Measurements from ENCODE around the gene POLR2J3.
"Not testable (repeated sequence)": the region's sequence is repeated elsewhere in the genome, so short reads cannot be mapped to it uniquely, and the experiment has no call there.

POLR2J3 gene

DNA sequence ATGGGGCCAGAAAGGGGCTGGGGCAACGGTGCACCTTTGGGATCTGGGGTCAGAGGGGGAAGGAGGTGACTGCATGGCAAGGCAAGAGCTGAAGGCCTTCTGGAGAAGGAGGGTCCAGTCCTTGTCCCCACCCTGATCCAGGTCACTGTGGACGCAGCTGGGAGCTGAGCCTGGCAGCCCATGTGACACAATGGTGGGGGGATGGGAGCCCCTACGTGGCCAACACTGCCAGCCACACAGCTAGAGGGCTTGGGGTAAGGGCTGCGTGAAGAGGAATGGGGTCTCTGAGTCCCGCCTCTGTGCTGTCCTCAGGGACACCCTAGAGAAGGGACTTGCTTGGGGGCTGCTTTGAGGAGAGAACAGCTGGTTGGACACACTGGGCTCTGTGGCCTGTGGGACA lies 9.3 kb upstream of the POLR2J3 start:
- DNase-seq, result not testable (repeated sequence)

DNA sequence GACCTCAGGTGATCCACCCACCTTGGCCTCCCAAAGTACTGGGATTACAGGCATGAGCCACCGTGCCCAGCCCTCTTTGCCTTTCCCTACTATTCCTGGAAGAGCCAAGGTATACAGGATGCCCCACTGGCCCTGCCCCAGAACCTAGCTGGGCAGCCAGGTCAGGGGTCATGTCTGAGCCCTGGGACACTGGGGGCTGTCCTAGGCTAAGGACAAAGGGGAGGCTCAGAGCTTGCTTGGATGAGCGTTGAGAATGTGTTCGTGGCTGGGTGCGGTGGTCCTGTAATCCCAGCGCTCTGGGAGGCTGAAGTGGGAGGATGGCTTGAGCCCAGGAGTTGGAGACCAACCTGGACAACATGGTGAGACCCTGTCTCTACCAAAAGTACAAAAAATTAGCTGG lies 6.1 kb upstream of the POLR2J3 start:
- not testable (repeated sequence) for DNase-seq

DNA sequence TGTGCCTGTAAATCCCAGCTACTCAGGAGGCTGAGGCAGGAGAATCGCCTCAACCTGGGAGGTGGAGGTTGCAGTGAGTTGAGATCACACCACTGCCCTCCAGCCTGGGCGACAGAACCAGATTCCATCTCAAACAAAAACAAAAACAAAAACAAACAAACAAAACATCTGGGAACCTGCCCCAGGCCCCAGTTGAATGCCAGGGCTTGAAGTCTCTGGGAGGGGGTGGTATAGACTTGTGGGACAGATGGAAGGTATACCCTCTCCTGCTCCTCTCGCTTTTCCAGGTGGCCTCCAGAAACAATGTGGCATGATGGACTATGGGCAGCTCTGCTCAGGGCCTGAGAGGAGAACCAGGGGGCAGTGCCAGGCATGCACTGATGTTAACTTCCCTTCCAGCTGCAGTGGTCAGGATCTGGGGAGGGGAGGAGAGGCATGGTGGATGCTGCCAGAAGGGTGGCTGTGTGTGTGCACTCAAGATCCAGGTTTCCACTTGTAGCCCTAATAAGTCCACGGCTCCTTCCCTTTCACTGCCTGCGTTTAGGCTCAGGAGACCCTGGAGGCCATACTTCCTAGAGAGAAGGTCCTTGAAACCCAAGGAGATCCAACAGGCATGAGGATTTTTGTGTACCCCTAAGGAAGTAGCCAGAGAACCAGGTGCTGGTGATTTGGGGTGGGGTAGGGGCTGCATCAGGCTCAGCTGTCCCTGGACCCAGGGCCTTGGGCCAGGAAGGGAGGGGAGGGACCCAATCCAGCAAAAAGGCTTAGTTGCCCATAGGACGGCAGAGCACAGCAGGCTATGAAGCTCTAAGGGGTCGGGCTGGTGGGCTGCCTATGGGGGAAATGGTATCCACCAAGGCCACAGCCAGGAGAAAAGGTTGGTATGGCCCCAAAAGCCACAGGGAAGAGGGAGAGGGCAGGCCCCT lies 5.2 kb upstream of the POLR2J3 start:
- not testable (repeated sequence) for DNase-seq

DNA sequence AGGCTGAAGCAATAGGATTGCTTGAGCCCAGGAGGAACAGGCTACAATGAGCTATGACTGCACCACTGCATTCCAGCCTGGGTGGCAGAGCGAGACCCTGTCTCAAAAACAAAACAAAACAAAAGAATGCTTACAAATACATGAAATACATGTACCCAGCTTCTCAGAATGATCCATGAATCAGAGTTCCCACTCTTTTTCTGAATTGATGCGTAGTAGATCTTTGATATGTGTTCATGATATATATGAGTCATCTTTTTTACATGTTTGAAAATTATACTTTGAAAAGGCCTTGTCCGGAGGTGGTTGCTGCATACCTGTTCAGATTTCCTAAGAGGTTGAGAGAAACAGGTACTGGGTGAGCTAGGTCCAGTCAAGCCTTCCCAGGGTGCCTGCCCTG lies 4.0 kb upstream of the POLR2J3 start:
- not testable (repeated sequence) for DNase-seq

DNA sequence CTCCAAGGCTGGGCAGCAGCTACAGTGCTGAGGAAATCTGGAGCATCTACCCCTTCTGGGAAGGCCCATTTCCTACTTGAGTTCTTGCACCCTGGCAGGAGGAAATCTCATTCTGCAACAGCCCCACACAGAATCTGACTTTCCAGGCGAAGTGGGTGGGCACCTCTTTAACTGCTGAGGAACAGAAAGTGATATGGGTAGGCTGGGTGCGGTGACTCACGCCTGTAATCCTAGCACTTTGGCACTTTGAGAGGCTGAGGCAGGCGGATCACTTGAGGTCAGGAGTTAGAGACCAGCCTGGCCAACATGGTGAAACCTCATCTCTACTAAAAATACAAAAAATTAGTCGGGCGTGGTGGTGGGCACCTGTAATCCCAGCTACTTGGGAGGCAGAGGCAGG lies 2.2 kb upstream of the POLR2J3 start:
- not testable (repeated sequence) for DNase-seq

DNA sequence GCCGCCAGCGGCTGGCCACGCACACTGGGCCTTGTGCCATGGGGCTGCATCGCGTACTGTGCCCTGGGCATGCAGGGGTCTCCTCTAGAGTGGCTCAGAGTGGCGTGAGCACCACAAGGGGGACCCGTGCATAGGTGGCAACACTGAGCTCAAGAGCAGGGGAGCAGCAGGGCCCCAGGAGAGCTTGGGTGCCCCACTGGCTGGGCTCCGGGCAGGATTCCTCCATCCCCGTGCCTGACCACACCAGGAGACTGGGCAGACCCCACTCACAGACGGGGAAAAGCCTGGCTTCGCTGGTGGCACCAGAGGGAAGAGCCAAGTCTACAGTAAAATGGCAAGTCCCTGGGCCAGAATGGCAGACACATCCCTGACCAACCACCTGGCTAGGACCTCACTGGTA lies 3.8 kb downstream of the POLR2J3 start:
- DNase-seq, result not testable (repeated sequence)

DNA sequence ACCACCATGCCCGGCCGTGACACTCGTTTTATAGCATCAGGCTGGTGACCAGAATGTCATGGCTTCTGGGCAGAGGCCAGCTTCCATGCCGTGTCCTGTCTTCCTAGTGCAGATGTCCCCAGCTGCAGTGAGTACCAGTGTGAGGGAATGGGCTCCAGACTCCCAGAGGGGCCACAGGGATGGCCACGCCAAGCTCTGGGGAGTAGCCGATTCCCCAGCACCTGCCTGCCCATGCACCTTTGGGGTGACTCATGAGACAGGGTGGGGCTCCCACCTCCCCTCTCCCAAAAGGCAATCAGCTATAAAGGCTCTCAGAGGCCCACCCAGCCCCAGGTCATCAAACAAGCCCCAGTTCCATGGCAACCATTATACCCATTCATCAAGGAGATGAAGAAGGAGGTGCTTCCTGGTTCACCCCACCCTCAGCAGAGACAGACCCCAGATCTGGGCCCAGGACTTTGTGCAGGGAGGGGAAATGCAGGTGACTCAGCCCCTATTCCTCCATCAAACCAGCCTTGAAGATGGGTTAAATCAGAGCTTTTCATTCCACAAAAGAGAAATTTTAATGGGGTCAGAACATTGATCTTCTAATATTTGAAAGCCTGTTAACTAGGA lies 21.5 kb downstream of the POLR2J3 start, which contains the start of gene SPDYE2:
Gene SPDYE2 (plus strand): TSS at position 419 of the 615 bp plus-strand sequence. CDS start 2,030 bp downstream, outside the sequence.
- not testable (repeated sequence) for DNase-seq

DNA sequence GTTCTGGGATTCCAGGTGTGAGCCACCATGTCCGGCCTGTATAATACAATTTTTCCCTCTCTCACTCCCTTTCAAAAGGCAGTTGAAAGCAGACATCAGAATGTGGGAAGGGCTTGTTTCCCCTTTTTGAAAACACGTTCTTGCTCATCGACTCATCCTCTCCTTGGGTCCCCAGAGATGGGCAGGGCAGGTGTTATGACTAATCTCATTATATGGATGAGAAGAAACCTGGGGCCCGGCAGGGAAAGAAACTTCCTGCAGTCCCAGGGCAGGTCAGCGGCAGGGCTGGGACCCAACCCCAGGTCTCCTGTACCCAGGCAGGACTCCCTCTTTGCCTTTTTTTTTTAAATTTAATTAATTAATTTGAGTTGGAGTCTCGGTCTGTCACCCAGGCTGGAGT lies 26.0 kb downstream of the POLR2J3 start:
- DNase-seq, result not testable (repeated sequence)

DNA sequence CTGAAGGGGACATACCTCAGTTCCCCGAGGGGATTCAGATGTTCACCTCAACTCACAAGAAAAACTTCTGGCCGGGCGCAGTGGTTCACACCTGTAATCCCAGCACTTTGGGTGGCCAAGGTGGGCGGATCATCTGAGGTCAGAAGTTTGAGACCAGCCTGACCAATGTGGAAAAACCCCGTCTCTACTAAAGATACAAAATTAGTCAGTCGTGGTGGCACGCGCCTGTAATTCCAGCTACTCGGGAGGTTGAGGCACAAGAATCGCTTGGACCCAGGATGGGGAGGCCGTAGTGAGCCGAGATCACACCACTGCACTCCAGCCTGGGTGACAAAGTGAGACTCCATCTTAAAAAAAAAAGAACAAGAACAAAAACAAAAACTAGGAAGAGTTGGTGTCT lies 27.1 kb downstream of the POLR2J3 start:
- not testable (repeated sequence) for DNase-seq

DNA sequence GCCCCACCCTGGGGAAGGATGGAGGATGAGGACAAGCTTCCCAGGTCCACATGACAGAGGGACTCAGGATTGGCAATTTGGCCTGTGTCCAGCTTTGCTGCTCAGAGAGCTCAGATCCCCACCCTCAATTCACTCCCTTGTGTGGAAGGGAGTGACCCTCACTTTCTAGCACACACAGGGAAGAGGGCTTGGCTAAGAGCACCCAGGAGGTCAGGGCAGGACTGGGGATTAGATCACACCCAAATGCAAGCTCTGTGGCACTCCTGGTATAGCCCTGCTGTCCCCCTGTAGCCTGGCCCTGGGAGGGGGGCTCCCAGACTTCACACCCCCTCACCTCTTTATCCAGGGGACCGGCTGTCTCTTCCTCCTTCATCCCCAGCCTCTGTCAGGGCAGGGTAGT lies 28.0 kb downstream of the POLR2J3 start:
- DNase-seq, result not testable (repeated sequence)

DNA sequence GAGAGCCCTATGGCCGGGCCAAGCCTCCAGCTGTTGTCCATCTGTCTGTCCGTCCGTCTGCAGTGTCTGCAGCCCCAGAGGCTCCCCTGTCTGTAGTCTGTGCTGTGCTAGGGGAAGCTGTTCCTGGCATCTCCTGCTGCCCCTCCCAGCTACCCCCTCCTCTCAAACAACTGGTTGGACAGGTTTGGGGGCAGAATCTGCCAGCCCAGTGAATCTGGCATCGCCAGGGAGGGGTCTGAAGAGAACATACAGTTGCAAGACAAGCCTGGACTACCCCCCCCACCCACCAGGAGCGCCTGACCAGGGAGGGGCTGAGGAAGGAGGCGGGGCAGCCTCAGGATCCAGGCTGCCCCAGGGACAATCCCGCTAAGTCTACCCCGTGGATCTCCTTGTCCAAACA lies 28.8 kb downstream of the POLR2J3 start, which contains the start of gene UPK3BL2:
Gene UPK3BL2 (minus strand): TSS at position 101 of the 400 bp plus-strand sequence. CDS start 60 bp downstream, at position 41.
- not testable (repeated sequence) for DNase-seq

DNA sequence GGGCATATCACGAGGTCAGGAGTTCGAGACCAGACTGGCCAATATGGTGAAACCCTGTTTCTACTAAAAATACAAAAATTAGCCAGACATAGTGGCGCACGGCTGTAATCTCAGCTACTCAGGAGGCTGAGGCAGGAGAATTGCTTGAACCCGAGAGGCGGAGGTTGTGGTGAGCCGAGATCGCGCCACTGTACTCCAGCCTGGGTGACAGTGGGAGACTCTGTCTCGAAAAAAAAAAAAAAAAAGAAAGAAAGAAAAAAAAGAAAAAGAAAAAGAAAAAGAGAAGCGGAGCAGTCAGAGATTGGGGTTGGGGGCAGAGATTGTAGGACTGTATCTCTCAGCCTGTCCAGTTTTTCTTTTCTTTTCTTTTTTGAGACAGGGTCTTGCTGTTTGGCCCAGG lies 29.6 kb downstream of the POLR2J3 start:
- DNase-seq, result not testable (repeated sequence)

DNA sequence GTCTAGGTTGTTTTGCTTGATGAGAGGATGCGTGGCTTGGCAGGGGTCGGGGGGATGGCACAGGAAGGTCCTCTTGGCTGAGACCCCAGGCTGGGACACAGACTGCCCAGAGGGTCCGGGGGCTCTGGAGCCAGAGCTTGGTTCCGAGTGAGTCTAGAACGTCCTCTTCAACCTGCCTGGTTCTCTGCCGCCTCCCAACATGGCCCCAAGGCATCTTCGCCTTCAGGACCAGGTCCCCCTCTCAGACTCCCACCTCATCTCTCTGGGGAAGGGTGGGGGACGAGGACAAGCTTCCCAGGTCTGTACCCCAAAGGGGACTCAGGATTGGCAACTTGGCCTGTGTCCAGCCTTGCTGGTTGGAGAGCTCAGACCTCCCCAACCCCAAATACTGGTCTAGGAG lies 30.3 kb downstream of the POLR2J3 start:
- DNase-seq, result not testable (repeated sequence)

DNA sequence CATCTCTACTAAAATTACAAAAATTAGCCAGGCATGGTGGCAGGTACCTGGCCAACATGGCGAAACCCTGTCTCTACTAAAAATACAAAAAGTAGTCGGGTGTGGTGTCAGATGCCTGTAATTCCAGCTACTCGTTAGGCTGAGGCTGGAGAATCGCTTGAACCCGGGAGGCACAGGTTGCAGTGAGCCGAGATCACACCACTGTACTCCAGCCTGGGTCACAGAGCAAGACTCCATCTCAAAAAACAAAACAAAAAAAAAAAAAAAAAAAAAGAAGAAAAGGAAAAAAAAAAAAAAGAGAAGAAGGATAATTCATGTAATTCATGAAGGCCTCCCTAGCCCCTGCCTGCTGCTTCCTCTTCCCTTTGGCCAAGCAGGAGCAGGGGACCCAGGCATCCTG lies 31.8 kb downstream of the POLR2J3 start:
- not testable (repeated sequence) for DNase-seq

DNA sequence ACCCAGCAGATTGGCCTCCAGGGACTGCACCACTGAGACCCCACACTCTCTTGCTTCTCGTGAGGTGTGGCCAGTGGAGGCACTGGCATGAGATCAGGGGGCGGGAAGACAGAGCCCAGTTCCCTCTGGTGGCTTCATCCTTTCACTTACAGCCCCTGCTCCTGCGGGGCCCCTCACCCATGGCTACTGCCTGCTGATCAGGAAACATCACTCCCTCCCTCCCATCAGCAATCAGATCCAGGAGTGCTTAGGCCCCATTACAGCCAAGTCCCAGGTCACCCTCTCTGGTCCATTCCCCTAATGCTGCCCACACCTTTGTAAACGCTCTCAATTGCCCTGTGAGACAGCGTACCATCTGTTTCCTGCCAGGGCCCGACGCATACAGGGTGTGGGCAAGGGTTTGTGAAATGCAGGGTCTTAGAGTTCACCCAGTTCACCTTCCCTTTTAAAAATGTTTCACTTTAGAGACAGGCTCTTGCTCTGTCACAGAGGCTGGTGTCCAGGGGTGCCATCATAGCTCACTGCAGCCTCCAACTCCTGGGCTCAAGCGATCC lies 37.2 kb downstream of the POLR2J3 start:
- not testable (repeated sequence) for DNase-seq

DNA sequence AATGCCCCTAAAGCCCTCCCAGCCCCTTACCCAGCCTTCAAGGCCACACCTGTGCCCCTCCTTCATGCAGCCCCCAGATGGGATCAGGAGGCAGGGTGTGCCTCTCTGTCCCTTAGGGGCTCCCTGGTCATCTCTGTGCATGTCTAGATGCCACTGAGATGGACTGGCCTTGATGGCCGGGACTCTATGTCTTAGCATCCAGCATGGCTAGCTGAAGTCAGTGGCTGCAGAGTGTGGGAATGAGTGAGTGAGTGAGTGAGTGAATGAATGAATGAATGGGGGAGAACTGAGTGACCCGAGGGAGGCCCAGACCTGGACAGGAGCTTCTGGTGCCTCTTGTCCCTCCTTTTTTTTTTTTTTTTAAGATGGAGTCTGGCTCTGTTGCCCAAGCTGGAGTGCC lies 40.3 kb downstream of the POLR2J3 start:
- not testable (repeated sequence) for DNase-seq

DNA sequence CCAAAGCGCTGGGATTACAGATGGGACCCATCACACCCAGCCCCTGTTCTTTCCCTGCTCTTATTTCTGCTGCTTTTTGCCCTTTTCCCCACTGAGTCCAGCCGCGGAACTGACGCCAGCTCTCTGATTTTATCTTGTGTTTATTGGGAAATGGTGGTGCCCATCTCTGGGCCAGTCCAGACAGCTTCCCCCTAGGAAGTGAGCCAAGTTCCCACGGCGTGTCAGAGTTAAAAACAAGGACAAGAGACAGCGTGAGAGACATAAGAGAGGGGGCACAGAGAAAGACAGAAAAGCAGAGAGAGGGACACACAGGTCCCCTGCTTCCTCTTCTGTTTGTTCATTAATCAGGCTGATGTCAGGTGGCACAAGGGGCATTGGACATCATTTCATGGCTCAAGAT lies 40.8 kb downstream of the POLR2J3 start:
- not testable (repeated sequence) for DNase-seq

DNA sequence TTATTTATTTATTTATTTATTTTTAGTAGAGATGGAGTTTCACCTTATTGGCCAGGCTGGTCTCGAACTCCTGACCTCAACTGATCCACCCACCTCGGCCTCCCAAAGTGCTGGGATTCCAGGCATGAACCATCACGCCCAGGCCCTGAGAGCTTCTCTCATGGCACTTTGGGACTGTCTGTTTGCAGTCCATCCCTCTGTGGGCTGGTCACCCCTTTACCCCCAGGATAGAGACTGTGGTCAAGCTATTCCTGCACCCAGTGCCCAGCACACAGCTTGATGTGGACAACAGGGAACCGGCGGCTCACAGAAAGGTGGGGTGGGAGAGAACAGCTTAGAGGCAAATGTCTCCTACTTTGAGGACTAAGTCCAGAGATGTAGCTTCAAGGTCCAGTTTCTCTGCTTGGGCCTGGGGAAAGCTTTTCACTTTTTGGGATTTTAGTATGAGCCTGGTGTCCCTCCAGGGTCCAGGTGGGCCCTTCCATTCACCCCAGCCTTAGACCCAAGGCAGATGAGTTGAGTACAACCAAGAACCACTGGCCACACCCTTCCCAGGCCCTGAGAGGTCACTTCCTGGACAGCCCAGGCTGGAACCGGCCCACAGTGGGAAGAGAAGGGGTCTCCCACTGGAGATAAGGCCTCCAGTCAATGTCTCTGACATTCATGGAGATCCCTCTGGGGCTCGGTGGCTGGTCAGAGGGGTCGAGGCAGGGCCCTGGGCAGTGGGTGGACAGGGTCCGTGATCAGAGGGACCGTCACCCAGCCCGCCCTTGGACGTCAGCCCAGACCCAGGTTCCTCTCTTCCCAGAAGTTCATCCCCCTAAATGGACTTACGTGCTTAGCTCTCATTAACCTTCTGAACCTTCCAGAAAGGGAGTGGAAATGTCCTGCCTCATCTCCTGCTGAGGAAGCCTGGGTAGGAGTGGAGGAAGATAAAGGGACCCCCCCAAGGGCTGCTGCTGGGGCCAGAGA lies 44.3 kb downstream of the POLR2J3 start:
- DNase-seq, result not testable (repeated sequence)

DNA sequence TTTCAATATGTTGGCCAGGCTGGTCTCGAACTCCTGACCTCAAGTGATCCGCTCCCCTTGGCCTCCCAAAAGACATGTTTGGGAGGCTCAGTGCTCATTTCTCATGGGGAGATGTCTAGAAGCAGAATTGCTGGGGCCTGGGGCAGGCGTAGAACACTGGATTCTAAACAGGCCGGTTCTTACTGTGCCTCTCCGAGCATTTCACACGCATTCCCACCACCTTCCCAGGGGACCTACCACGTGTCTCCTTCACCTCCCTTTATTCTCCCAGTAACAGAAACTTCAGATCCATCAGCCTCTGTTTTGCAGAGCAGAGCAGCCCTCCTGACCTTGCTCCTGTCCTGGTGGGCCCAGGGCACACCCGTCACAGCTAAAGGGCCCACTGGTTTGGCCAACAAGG lies 45.2 kb downstream of the POLR2J3 start:
- DNase-seq, result not testable (repeated sequence)

DNA sequence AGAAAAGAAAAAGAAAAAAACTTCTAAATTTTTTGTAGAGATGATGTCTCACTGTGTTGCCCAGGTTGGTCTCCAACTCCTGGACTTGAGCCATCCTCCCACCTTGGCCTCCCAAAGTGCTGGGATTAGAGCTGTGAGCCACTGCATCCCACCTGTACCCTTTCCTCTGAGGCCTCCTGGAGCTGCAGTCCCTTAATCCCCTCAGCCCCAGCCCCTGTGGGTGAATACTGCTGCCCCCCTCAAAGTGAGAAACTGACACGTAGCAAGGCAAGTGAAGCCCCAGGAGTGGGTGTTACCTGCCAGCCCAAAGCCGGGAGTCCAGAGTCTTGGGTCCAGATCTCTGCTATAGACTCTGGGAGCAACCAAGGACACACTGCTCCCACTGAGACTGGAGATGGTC lies 47.6 kb downstream of the POLR2J3 start:
- not testable (repeated sequence) for DNase-seq

DNA sequence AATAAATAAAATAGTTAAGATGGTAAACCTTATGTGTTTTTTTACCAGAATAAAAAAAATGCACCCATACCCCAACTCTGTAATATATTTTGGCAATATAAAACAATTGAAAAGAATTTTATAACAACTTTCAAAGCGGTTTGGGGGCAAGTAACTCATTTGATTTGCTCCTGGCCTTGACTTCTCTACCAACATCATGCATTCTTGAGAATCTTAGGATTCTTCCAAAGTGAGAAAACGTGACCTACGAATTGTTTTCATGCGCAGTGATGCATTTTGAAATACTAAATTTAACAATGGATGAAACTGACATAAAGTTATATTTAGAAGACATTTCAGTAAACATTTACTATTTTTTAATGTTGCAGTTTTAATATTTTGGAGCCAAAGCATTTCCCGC lies 51.6 kb downstream of the POLR2J3 start:
- not testable (repeated sequence) for DNase-seq

DNA sequence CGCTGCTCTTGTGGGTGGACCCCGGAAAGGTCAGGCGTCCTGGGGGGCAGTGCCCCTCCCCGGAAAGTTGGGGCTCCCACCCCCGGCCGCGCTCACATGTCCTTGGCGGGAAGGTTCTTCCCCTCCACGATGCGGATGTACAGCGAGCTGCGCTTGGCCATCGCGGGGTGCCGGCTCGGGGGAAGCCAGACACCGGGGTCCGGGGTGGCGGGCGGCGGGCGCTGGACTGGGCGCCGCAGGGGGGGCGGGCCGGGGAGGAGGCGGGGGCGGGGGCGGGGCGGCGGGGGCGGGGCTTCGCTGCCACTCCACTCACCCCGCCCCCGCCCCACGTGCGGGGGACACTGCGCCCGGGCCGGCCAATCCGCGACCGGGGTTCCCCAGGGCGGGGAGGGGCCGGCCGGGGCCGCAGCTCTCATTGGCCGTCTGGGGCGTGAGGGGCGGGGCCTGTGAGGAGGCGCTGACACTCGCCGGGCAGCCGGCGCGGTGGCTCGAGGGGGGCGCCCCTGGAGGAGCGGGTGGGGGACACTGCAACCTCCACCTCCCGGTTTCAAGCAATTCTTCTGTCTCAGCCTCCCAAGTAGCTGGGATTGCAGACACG lies 54.7 kb downstream of the POLR2J3 start, which contains the start of gene RASA4B:
Gene RASA4B (minus strand): TSS at position 228 of the 598 bp plus-strand sequence. CDS start 67 bp downstream, at position 161.
- DNase-seq, result peak; percentile 15
